ENCODE results near the gene NPR2. TPM values are rescaled to one million over a fixed set of nuclear protein-coding genes. Genes with fewer than 3 reads are reported as not detected.

Gene NPR2
- total and polyA plus RNA-seq, 2 of the 13 experiments (the other 11 are each of a cell fraction or from before 2014, with no cell fraction given) = 7.4 to 9.4 TPM

- H2AFZ ChIP-seq (ENCODE audit: low read length) = no peak overlapping the region
- H3K4me3 ChIP-seq (replicated peaks in 1 of 3; ENCODE audit: insufficient read depth in 1 of 3, low read depth in 2 of 3, low read length in 3 of 3) = peak overlapping the region in 1 of 3 experiments; percentile 15; a peak in 2 of 6 replicates
- peak overlapping the region; percentile 69 for H3K27ac ChIP-seq (ENCODE audit: extremely low read length, insufficient read depth, low read length)
- H3K79me2 ChIP-seq (ENCODE audit: insufficient read depth, low read length) = no peaks in the 10 kb centered on the region
- FAIRE-seq (peak; percentile 73), DNase-seq (ENCODE audit: low spot score) (peak; percentile 56), ATAC-seq (peak; percentile 94)
- CTCF ChIA-PET (ENCODE audit: low intra/inter-chr PET ratio, low total read pairs) = no interaction called here
- H3K36me3 ChIP-seq (replicated peaks in 1 of 2; ENCODE audit: control insufficient read depth in 1 of 2, insufficient read depth in 2 of 2, low read length in 2 of 2) = peaks cover 0 to 2% of the 10 kb centered on the region in 2 experiments; a peak in 2 of 5 replicates
- H3K9ac ChIP-seq (ENCODE audit: insufficient read depth, low read depth, low read length) = 0 out of 2 replicates have a peak overlapping the region, but pooled peaks have one; percentile 32
- H3K27me3 ChIP-seq (ENCODE audit: control insufficient read depth in 1 of 2, insufficient read depth in 2 of 2, low read length in 2 of 2) = no peaks in the 10 kb centered on the region
- H3K4me1 ChIP-seq (ENCODE audit: insufficient read depth, low read length) = peaks cover 27% of the 10 kb centered on the region
- no peaks in the 10 kb centered on the region for H4K20me1 ChIP-seq (ENCODE audit: insufficient read depth, low read length)
- H3K9me3 ChIP-seq (ENCODE audit: low read length) = no peaks in the 10 kb centered on the region
- POLR2A ChIA-PET = interaction anchor here (0.9 to 2.4 kb wide), 4 partner anchors 11 to 119 kb away, joined by 3 to 13 read pairs (median 4); partner anchors contain the start of genes GBA2, HINT2, RGP1 and SPAG8
- intact Hi-C loops (cut with micrococcal nuclease; ENCODE audit: unreplicated experiment) = no loop called here
- BruUV-seq (replicated peaks) = no TSS peak
- WGBS (ENCODE audit: low lambda C conversion rate) = 67% methylated on average over 11 of the region's 13 CpGs
- H3K4me2 ChIP-seq (ENCODE audit: low read depth, low read length) = peak overlapping the region; percentile 59
- in situ Hi-C loops (cut with HindIII; ENCODE audit: extremely low pct_ligation_motif_present, low pct_unique_long_range_greater_than_20kb) = no loop called here
- TF ChIP-seq ZEB1 (IDR thresholded peaks at IDR 0.05; ENCODE audit: insufficient replicate concordance, low read depth) (peak; percentile 40), PHF8 (CRISPR knock-in tag; IDR thresholded peaks at IDR 0.05) (no peak), RARA (CRISPR knock-in tag; IDR thresholded peaks at IDR 0.05) (no peak), KDM5B (CRISPR knock-in tag; IDR thresholded peaks at IDR 0.05; ENCODE audit: borderline replicate concordance) (0 out of 2 replicates have a peak, but pooled peaks have one; percentile 28), HBP1 (CRISPR knock-in tag; IDR thresholded peaks at IDR 0.05; ENCODE audit: low read depth) (no peak), JARID2 (CRISPR knock-in tag; IDR thresholded peaks at IDR 0.05; ENCODE audit: insufficient replicate concordance) (no peak), CREBL2 (CRISPR knock-in tag; IDR thresholded peaks at IDR 0.05; ENCODE audit: borderline replicate concordance) (no peak), CTCF (CRISPR knock-in tag; IDR thresholded peaks at IDR 0.05) (0 out of 2 replicates have a peak, but pooled peaks have one; percentile 12), ZBTB21 (CRISPR knock-in tag; IDR thresholded peaks at IDR 0.05) (no peak), SCMH1 (CRISPR knock-in tag; IDR thresholded peaks at IDR 0.05; ENCODE audit: borderline replicate concordance) (no peak), KLF6 (CRISPR knock-in tag; IDR thresholded peaks at IDR 0.05) (no peak), TOE1 (CRISPR knock-in tag; IDR thresholded peaks at IDR 0.05) (no peak), CERS6 (CRISPR knock-in tag; IDR thresholded peaks at IDR 0.05) (no peak), XBP1 (CRISPR knock-in tag; IDR thresholded peaks at IDR 0.05) (no peak), KLF11 (CRISPR knock-in tag; IDR thresholded peaks at IDR 0.05) (no peak), ZNF557 (CRISPR knock-in tag; IDR thresholded peaks at IDR 0.05) (no peak), ZNF512B (CRISPR knock-in tag; IDR thresholded peaks at IDR 0.05; ENCODE audit: borderline replicate concordance) (no peak; the same call in 1 of the 2 replicates)
Measured at GRCh38 chr9:35801328-35802128, 10.1 kb downstream of the NPR2 start.
